Endothelial cell of umbilical vein (primary cell): ENCODE measurements around the gene SLC44A3. TPM values are rescaled to one million over a fixed set of nuclear protein-coding genes. Genes with fewer than 3 reads are reported as not detected.

Experiments
- BruUV-seq: library from RNA; stranded (reverse); fragments of 400-500 nt; replicated peaks from 2 replicates; lab custom pipeline; 2021; lab: Mats Ljungman, UMichigan
- CTCF ChIA-PET: fragments of 300-600, 350-600 bp; sonication (Branson Sonifier 250); formaldehyde crosslinking; loops from one replicate; lab custom pipeline; 2021; ENCODE audit warnings: antibody characterized with exemption, inconsistent platforms; lab: Charles Lee
- POLR2A ChIA-PET: fragments of 300-600, 350-600 bp; sonication (Branson Sonifier 250); formaldehyde crosslinking; loops from one replicate; lab custom pipeline; 2021; ENCODE audit warnings: antibody characterized with exemption, inconsistent platforms; lab: Charles Lee
- DNase-seq: peaks from one replicate; pipeline ENCODE4 v3.0.0-alpha.2; 2011; ENCODE audit warnings: low read depth, low spot score
- FAIRE-seq: peaks from 2 replicates; lab custom pipeline; 2011; peaks lifted over from hg19 to GRCh38; lab: Jason Lieb, UNC
- H2AFZ ChIP-seq: 2 replicates; pipeline ENCODE4 v1.6.0; 2012; ENCODE audit warnings: low read depth, low read length, control low read depth, inconsistent platforms
- H3K27ac ChIP-seq: 2 replicates; pipeline ENCODE4 v1.5.1; 2011; ENCODE audit warnings: low read depth, mild to moderate bottlenecking, control low read depth, low read length, moderate library complexity; ENCODE audit not compliant: insufficient read depth
- H3K27me3 ChIP-seq, 2 experiments: 2 replicates each; pipeline versions ENCODE4 v1.6.0 to v1.6.1; 2011; ENCODE audit warnings: low read length in 2 of 2, mixed read lengths in 1 of 2; ENCODE audit not compliant: control insufficient read depth in 2 of 2, insufficient read depth in 2 of 2
- H3K36me3 ChIP-seq, 2 experiments: 2 replicates in 1 of 2; 3 replicates in 1 of 2; pipeline ENCODE4 v1.5.1; 2011; ENCODE audit warnings: low read length in 2 of 2, mild to moderate bottlenecking in 1 of 2, moderate library complexity in 1 of 2; ENCODE audit not compliant: control insufficient read depth in 2 of 2, insufficient read depth in 2 of 2; ENCODE audit errors: extremely low read depth in 1 of 2
- H3K4me1 ChIP-seq: 3 replicates; pipeline ENCODE4 v1.5.1; 2011; ENCODE audit warnings: mild to moderate bottlenecking, low read length; ENCODE audit not compliant: control insufficient read depth, insufficient read depth; ENCODE audit errors: extremely low read depth
- H3K4me2 ChIP-seq: 2 replicates; pipeline ENCODE4 v1.6.1; 2011; ENCODE audit warnings: low read length, control low read depth, mixed read lengths; ENCODE audit not compliant: insufficient read depth
- H3K4me3 ChIP-seq, 3 experiments: fragments of 200-600 bp in 1 of 3; sonication (generic), shearing (Covaris generic) in 1 of 3; replicated peaks in 1 of 3; 2 replicates each; pipeline ENCODE4 v1.5.1; 2011 to 2016; ENCODE audit warnings: control low read depth in 3 of 3, low read length in 3 of 3, mild to moderate bottlenecking in 2 of 3, inconsistent platforms in 1 of 3, low read depth in 1 of 3, moderate library complexity in 1 of 3; ENCODE audit not compliant: insufficient read depth in 1 of 3
- H3K79me2 ChIP-seq: 2 replicates; pipeline ENCODE4 v1.6.0; 2012; ENCODE audit warnings: low read length, inconsistent platforms; ENCODE audit not compliant: control insufficient read depth, insufficient read depth
- H3K9ac ChIP-seq: replicated peaks from 2 replicates; pipeline ENCODE3; 2011; ENCODE audit warnings: low read length, control low read depth; ENCODE audit not compliant: insufficient read depth; ENCODE audit errors: extremely low read depth
- H3K9me1 ChIP-seq: replicated peaks from 3 replicates; pipeline ENCODE4 v1.6.0; 2011; ENCODE audit warnings: mild to moderate bottlenecking, low read length; ENCODE audit not compliant: control insufficient read depth, insufficient read depth; ENCODE audit errors: extremely low read depth
- H3K9me3 ChIP-seq: replicated peaks from 2 replicates; pipeline ENCODE4 v1.5.1; 2012; ENCODE audit warnings: low read length, inconsistent platforms; ENCODE audit not compliant: control insufficient read depth, insufficient read depth
- H4K20me1 ChIP-seq: replicated peaks from 2 replicates; pipeline ENCODE3; 2011; ENCODE audit warnings: mild to moderate bottlenecking, low read length; ENCODE audit not compliant: control insufficient read depth, insufficient read depth; ENCODE audit errors: extremely low read depth
- EZH2 ChIP-seq: IDR thresholded peaks from 2 replicates; pipeline ENCODE4 v1.6.1; 2012; ENCODE audit warnings: borderline replicate concordance, low read depth, mild to moderate bottlenecking, moderate library complexity, low read length, inconsistent platforms; ENCODE audit not compliant: severe bottlenecking
- FOS ChIP-seq: IDR thresholded peaks from 2 replicates; pipeline ENCODE4 v1.6.1; 2011; ENCODE audit warnings: mild to moderate bottlenecking, low read length, moderate library complexity, borderline replicate concordance; ENCODE audit not compliant: insufficient read depth
- GATA2 ChIP-seq: IDR thresholded peaks from 2 replicates; pipeline ENCODE4 v1.7.0; 2011; ENCODE audit warnings: low read depth, mild to moderate bottlenecking, moderate library complexity, mixed read lengths, low read length; ENCODE audit not compliant: insufficient read length, insufficient read depth
- JUN ChIP-seq: IDR thresholded peaks from 2 replicates; pipeline ENCODE4 v1.6.1; 2011; ENCODE audit warnings: borderline replicate concordance, low read depth; ENCODE audit not compliant: insufficient read length, insufficient read depth
- MYC ChIP-seq: IDR thresholded peaks from one replicate; pipeline ENCODE4 v1.6.1; 2011; ENCODE audit warnings: mild to moderate bottlenecking, low read depth, low read length
- POLR2A ChIP-seq: IDR thresholded peaks from 2 replicates; pipeline ENCODE4 v1.6.1; 2012; ENCODE audit warnings: low read depth, mild to moderate bottlenecking, control low read depth, low read length
- POLR2AphosphoS5 ChIP-seq: IDR thresholded peaks from 2 replicates; pipeline ENCODE4 v1.6.1; 2012; ENCODE audit warnings: low read depth, mild to moderate bottlenecking, control low read depth, low read length, moderate library complexity; ENCODE audit not compliant: insufficient read depth
- dilution Hi-C: fragments of 300-500 bp; cut with MboI; formaldehyde crosslinking; loops from one replicate; pipeline ENCODE4 v1.15.0; 2019; ENCODE audit warnings: low sequenced_read_pairs; ENCODE audit not compliant: extremely low pct_ligation_motif_present
- intact Hi-C: fragments of 100-400 bp; cut with micrococcal nuclease; formaldehyde crosslinking; loops from one replicate; pipeline ENCODE4 v1.10.0; 2022
- polyA plus RNA-seq, 4 experiments: library from polyadenylated mRNA; depleted of rRNA in 3 of 4; stranded (reverse) in 3 of 4; unstranded in 1 of 4; fragments of >200 nt; gene quantifications; 2 replicates each; pipeline versions ENCODE4 v1.2.1 to v1.2.3, GENCODE V29; 2011 to 2012; ENCODE audit warnings: missing spikeins in 1 of 4
- total RNA-seq: library from RNA; stranded (reverse); gene quantifications from 2 replicates; pipeline ENCODE4 v1.2.3, GENCODE V29; 2021
- TF ChIP-seq, protein P1 (sequence below), 2 donors: IDR thresholded peaks; 1 replicate in 1 of 2; 2 replicates in 1 of 2; pipeline ENCODE4 v1.5.1; 2011; ENCODE audit warnings: low read length in 2 of 2, mild to moderate bottlenecking in 2 of 2, moderate library complexity in 2 of 2, control low read depth in 1 of 2, inconsistent platforms in 1 of 2, low read depth in 1 of 2; ENCODE audit not compliant: insufficient read depth in 1 of 2; ENCODE audit errors: extremely low read depth in 1 of 2
- TF ChIP-seq, protein P2 (sequence below): IDR thresholded peaks from 2 replicates; pipeline ENCODE4 v1.6.1; 2011; ENCODE audit not compliant: insufficient read depth, insufficient read length

The SLC44A3 gene
- total and polyA plus RNA-seq, 2 donors (not counting 3 experiments of a cell fraction or from before 2014, with no cell fraction given): 0.29 to 0.42 TPM

DNA sequence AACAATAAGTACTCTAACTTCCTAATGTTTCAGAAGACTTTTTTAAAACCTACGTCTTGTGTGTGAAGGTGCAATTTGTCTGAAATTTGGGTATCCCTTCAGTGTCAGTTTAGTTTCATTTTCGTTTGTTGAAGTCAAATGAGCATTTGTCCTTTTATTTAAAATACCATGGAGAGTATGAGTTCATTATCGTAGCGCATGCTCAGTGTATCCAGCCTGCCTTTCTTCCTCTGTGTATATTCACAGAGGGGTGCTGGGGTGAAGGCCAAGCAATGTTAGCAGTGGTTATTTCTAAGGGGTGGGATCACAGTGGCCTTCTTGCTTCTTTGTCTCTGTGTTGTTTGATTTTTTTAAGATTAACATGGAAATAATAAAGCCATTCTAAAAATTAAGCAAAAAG lies 63.5 kb downstream of the SLC44A3 start:
- DNase-seq (peak; percentile 45), FAIRE-seq (peak; percentile 68)
- CTCF ChIA-PET: interaction anchor here (1.3 to 6.9 kb wide), 2 partner anchors 9 to 158 kb away, joined by 3 to 38 read pairs; no protein-coding TSS in a partner anchor
- Histone ChIP-seq H3K79me2 (no peaks in the 10 kb centered on the region), H3K36me3 (no peaks in the 10 kb centered on the region), H3K9ac (no peak overlapping the region), H3K4me2 (peak overlapping the region; percentile 79), H3K9me1 (no peaks in the 10 kb centered on the region), H3K27me3 (no peaks in the 10 kb centered on the region), H3K9me3 (no peaks in the 10 kb centered on the region), H2AFZ (peak overlapping the region; percentile 69), H3K4me3 (peak overlapping the region in 1 of 3 experiments; percentile 7), H4K20me1 (no peaks in the 10 kb centered on the region), H3K4me1 (peaks cover 3% of the 10 kb centered on the region), H3K27ac (no peak overlapping the region)
- POLR2A ChIA-PET: no interaction called here
- TF ChIP-seq JUN (no peak), MYC (no peak)
- dilution Hi-C loops (no loop called here), intact Hi-C loops (no loop called here)
- no TSS peak for BruUV-seq

DNA sequence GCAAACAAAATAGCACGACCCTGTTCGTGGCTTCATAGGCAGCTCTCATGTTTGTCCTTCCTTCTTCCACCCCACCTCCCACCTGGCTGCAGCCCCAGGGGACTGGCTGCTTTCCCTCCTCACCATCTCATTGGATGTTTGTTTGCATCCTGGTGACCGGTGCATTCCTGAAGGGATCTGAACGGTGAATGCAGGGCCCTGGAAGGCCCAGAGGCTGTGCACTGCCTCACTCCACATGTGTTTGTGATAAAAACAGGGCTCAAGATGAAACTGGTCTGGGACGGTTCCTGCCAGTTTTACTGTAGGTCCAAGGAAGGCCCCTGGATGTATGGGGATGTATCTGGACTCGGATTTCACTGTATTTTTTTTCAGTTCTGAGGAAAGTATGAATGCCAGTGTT lies 63.9 kb downstream of the SLC44A3 start:
- Histone ChIP-seq H3K4me1 (peaks cover 3% of the 10 kb centered on the region), H2AFZ (peak overlapping the region; percentile 69), H3K79me2 (no peaks in the 10 kb centered on the region), H3K36me3 (no peaks in the 10 kb centered on the region), H3K4me3 (no peak overlapping the region), H3K4me2 (no peak overlapping the region), H3K9ac (no peak overlapping the region), H4K20me1 (no peaks in the 10 kb centered on the region), H3K9me3 (no peaks in the 10 kb centered on the region), H3K27me3 (no peaks in the 10 kb centered on the region), H3K9me1 (no peaks in the 10 kb centered on the region), H3K27ac (no peak overlapping the region)
- intact Hi-C loops (no loop called here), dilution Hi-C loops (no loop called here)
- ChIA-PET POLR2A (no interaction called here), CTCF (interaction anchor here (6.9 kb wide), 1 partner anchor 157 kb away, joined by 38 read pairs; no protein-coding TSS in a partner anchor)
- FAIRE-seq (no peak), DNase-seq (no peak)
- TF ChIP-seq POLR2AphosphoS5: no peak
- TF ChIP-seq FOS: no peak
- TF ChIP-seq EZH2: no peak
- TF ChIP-seq JUN: no peak
- TF ChIP-seq, protein P1, sequence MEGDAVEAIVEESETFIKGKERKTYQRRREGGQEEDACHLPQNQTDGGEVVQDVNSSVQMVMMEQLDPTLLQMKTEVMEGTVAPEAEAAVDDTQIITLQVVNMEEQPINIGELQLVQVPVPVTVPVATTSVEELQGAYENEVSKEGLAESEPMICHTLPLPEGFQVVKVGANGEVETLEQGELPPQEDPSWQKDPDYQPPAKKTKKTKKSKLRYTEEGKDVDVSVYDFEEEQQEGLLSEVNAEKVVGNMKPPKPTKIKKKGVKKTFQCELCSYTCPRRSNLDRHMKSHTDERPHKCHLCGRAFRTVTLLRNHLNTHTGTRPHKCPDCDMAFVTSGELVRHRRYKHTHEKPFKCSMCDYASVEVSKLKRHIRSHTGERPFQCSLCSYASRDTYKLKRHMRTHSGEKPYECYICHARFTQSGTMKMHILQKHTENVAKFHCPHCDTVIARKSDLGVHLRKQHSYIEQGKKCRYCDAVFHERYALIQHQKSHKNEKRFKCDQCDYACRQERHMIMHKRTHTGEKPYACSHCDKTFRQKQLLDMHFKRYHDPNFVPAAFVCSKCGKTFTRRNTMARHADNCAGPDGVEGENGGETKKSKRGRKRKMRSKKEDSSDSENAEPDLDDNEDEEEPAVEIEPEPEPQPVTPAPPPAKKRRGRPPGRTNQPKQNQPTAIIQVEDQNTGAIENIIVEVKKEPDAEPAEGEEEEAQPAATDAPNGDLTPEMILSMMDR (IDR thresholded peaks at IDR 0.05; ENCODE audit: extremely low read depth in 1 of 2, insufficient read depth in 1 of 2, low read depth in 1 of 2, low read length in 2 of 2): no peak
- TF ChIP-seq GATA2: no peak
- no peak for TF ChIP-seq POLR2A
- TF ChIP-seq, protein P2, sequence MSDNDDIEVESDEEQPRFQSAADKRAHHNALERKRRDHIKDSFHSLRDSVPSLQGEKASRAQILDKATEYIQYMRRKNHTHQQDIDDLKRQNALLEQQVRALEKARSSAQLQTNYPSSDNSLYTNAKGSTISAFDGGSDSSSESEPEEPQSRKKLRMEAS: no peak
- TF ChIP-seq MYC: no peak
- no TSS peak for BruUV-seq
